Activated CD4-positive, alpha-beta T cell treated with anti-CD3 and anti-CD28 coated beads, Interleukin-2, amount 10 ng/mL, durations not matched to agents 24 days and 14 days (primary cell): ENCODE data around the gene MEI4. TPM values are rescaled to one million over a fixed set of nuclear protein-coding genes. Genes with fewer than 3 reads are reported as not detected.
"Not testable (repeated sequence)": the region's sequence is repeated elsewhere in the genome, so short reads cannot be mapped to it uniquely, and the experiment has no call there.

ENCODE experiments used
- DNase-seq: peaks from one replicate; pipeline ENCODE4 v3.0.0; 2022
- H3K27ac Mint-ChIP-seq: one replicate; pipeline ENCODE4 v1.8.0; 2022; ENCODE audit warnings: mild to moderate bottlenecking, mixed read lengths
- H3K27me3 Mint-ChIP-seq: one replicate; pipeline ENCODE4 v1.8.0; 2022; ENCODE audit warnings: mixed read lengths
- H3K36me3 Mint-ChIP-seq: one replicate; pipeline ENCODE4 v1.8.0; 2022; ENCODE audit warnings: low read depth, mild to moderate bottlenecking, mixed read lengths
- H3K4me1 Mint-ChIP-seq: one replicate; pipeline ENCODE4 v1.8.0; 2021; ENCODE audit warnings: mixed read lengths
- H3K4me3 Mint-ChIP-seq: one replicate; pipeline ENCODE4 v1.8.0; 2022; ENCODE audit warnings: mild to moderate bottlenecking, moderate library complexity, mixed read lengths
- H3K9me3 Mint-ChIP-seq: one replicate; pipeline ENCODE4 v1.8.0; 2021; ENCODE audit warnings: mixed read lengths
- intact Hi-C: fragments of 100-400 bp; cut with micrococcal nuclease; formaldehyde crosslinking; loops from one replicate; pipeline ENCODE4 v1.15.1; 2023
- total RNA-seq: library from RNA; stranded (reverse); gene quantifications from 2 replicates; pipeline ENCODE4 v1.2.3, GENCODE V29; 2022

The MEI4 gene
- total RNA-seq, 1 donor from 2014 or later, result not detected

DNA sequence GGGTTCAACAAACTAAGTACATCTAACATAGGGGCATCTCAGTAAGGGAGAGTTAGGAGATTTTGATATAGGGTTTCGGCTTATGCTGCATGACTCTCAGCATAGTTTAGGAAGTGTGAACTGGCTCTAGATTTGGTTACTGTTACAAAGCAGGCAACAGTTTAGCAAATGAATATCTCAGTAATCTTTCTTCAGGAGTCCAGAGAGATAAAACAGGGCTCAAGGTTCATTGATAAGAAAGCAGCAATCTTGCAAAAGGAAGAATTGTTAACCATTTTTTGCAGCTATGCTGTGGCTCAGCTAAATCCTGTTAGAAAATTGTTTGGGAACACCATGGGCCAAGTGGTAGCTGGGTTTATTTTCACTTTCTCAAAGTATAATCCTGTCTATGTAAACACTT is 161.3 kb downstream of the MEI4 start:
- H3K36me3 Mint-ChIP-seq, result no peaks in the 10 kb centered on the region
- peaks cover 3% of the 10 kb centered on the region for H3K9me3 Mint-ChIP-seq
- no peaks in the 10 kb centered on the region for H3K27me3 Mint-ChIP-seq
- no peak overlapping the region for H3K4me3 Mint-ChIP-seq
- intact Hi-C loops, result no loop called here
- H3K4me1 Mint-ChIP-seq, result no peaks in the 10 kb centered on the region
- no peak overlapping the region for H3K27ac Mint-ChIP-seq
- DNase-seq, result no peak

DNA sequence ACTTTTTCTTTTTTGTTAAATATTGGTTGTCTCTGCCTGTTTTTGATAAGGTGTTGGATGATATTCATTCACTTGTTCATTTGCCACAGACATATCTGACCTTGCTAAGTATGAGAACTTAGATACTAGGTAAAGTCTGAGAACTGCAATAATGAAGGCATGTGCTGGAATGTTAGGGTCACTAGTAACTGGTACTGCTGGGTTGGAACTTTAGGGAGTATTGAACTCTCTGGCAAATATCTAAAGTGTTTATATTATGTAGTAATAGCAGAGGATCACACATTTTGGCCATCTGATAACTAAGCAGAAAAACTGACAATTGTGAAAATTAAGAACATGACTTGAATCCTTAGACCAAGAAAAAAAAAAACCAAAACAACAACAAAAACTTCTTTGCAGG is 162.7 kb downstream of the MEI4 start:
- Mint-ChIP-seq H3K27ac (no peak overlapping the region), H3K27me3 (no peaks in the 10 kb centered on the region), H3K9me3 (peaks cover 3% of the 10 kb centered on the region), H3K4me3 (no peak overlapping the region), H3K36me3 (no peaks in the 10 kb centered on the region), H3K4me1 (no peaks in the 10 kb centered on the region)
- DNase-seq, result no peak
- intact Hi-C loops, result no loop called here

DNA sequence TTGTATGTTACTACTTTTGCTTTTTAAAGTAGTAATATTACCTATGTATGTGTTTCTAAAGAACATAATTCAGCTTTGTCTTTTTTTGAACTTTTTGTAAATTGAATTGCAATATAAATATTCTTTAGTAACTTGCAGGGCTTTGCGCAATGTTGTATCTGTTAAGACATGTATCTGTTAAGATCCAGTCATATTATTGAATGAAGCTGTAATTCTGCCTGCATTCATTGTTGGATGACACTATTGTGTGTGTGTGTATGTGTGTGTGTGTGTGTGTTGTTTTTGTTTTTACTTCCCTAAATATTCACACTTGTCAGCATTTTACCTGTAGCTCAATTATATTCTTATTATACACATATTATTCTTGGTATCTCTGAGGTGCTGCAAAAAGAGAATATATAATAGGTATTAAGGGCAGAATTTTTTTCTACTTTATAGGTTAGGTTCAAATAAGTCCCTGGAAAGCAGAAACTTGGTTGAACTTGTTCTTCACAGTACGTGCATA is 164.0 kb downstream of the MEI4 start:
- Mint-ChIP-seq H3K9me3 (peaks cover 3% of the 10 kb centered on the region), H3K36me3 (no peaks in the 10 kb centered on the region), H3K27ac (no peak overlapping the region), H3K27me3 (no peaks in the 10 kb centered on the region), H3K4me3 (no peak overlapping the region), H3K4me1 (no peaks in the 10 kb centered on the region)
- DNase-seq, result no peak
- intact Hi-C loops, result no loop called here

DNA sequence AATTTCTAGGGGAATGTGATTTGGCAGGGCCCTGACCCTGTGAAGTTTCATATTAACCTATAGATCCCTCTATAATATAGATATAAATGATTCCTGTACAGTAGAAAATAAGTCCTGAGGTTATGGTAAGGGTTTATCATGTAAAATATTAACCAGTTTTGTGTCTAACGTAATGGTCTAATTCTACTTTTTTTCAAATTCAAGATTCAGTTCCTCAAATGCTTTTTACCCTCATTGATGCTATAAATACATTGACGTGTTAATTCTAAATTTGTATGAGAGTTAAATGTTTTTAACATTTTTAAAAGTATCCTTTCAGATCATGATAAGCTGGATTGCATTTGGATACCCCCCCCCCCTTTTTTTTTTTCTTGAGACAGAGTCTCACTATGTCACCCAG is 169.4 kb downstream of the MEI4 start:
- H3K27me3 Mint-ChIP-seq, result no peaks in the 10 kb centered on the region
- intact Hi-C loops, result no loop called here
- no peaks in the 10 kb centered on the region for H3K4me1 Mint-ChIP-seq
- H3K9me3 Mint-ChIP-seq, result no peaks in the 10 kb centered on the region
- no peak for DNase-seq
- H3K36me3 Mint-ChIP-seq, result no peaks in the 10 kb centered on the region
- H3K27ac Mint-ChIP-seq, result no peak overlapping the region
- no peak overlapping the region for H3K4me3 Mint-ChIP-seq

DNA sequence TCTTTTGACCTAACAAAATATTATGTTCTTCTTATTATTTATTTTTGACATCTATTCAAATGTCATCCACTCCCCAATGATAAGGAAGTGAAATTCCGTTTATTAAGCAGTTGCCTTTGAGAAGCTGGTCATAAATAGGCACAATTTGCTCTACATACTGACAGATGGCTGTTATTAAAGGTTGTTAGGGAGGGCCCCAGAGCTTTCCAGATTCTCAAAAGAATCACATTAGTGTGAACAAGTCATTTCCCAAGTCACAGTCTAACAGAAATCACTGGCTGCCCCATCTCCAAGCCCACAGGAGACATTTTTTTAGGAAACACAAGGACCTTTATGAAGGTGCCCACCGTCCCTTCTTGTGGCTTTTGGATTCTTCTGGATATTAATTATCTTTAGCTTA is 172.4 kb downstream of the MEI4 start:
- no peak for DNase-seq
- intact Hi-C loops, result no loop called here
- H3K9me3 Mint-ChIP-seq, result no peaks in the 10 kb centered on the region
- H3K36me3 Mint-ChIP-seq, result no peaks in the 10 kb centered on the region
- no peak overlapping the region for H3K4me3 Mint-ChIP-seq
- no peaks in the 10 kb centered on the region for H3K27me3 Mint-ChIP-seq
- no peak overlapping the region for H3K27ac Mint-ChIP-seq
- H3K4me1 Mint-ChIP-seq, result no peaks in the 10 kb centered on the region

DNA sequence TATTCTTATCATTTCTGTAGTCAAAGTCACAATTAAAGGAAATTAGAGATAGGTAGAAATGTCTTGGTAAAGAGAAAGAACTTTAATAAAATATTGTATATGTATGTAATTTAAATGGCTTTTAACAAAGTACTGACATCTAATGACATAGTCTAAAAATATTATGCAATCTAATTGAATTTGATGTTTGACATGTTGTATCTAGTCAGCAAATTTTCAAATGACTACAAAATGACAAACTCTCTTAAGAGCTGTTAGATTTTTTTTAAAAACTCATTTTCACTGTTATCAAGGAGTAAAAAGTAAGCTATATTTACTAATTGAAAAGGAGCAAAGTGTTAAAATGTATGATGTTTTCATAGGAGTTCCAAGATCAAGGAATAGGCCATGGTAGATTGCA is 176.9 kb downstream of the MEI4 start:
- Mint-ChIP-seq H3K27ac (no peak overlapping the region), H3K36me3 (no peaks in the 10 kb centered on the region), H3K27me3 (no peaks in the 10 kb centered on the region), H3K4me3 (no peak overlapping the region), H3K4me1 (no peaks in the 10 kb centered on the region), H3K9me3 (peaks cover 3% of the 10 kb centered on the region)
- intact Hi-C loops, result no loop called here
- no peak for DNase-seq

DNA sequence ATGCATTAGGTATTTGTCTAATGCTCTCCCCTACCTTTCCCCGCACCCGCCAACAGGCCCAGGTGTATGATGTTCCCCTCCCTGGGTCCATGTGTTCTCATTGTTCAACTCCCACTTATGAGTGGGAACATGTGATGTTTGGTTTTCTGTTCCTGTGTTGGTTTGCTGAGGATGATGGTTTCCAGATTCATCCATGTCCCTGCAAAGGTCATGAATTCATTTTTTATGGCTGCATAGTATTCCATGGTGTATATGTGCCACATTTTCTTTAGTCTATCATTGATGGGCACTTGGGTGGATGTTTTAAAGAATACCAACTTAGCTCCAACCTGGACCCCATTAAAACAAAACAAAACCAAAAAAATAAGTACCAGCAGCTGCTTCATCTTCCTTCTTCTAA is 180.9 kb downstream of the MEI4 start:
- intact Hi-C loops, result not testable (repeated sequence)

DNA sequence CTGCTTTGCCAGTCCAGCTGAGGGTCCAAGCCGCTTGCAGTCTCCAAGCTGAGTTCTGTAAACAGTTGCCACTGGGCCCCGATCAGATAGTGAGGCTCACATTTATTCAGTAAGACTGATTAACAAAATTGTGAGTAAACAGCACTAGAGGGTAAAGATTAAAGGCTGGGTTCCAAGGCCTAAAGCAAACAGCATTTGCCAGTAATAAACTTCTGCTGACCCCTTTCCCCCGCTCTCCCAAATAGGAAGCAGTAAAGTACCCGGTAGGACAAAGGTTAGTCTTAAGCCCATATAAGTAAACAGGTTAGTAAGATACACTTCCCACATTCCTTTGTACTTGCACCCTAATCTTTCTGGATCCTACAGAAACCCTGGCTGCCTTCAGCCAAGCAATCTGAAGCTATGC is 181.8 kb downstream of the MEI4 start:
- Mint-ChIP-seq H3K9me3 (peaks cover 3% of the 10 kb centered on the region), H3K4me1 (no peaks in the 10 kb centered on the region), H3K4me3 (no peak overlapping the region), H3K27me3 (no peaks in the 10 kb centered on the region), H3K36me3 (no peaks in the 10 kb centered on the region), H3K27ac (no peak overlapping the region)
- no peak for DNase-seq
- intact Hi-C loops, result no loop called here

More for the DNA sequence above, 180.9 kb downstream of the MEI4 start:
- H3K27me3 Mint-ChIP-seq, H3K4me3 Mint-ChIP-seq, H3K4me1 Mint-ChIP-seq, DNase-seq, H3K27ac Mint-ChIP-seq, H3K9me3 Mint-ChIP-seq, H3K36me3 Mint-ChIP-seq: not testable (repeated sequence)

DNA sequence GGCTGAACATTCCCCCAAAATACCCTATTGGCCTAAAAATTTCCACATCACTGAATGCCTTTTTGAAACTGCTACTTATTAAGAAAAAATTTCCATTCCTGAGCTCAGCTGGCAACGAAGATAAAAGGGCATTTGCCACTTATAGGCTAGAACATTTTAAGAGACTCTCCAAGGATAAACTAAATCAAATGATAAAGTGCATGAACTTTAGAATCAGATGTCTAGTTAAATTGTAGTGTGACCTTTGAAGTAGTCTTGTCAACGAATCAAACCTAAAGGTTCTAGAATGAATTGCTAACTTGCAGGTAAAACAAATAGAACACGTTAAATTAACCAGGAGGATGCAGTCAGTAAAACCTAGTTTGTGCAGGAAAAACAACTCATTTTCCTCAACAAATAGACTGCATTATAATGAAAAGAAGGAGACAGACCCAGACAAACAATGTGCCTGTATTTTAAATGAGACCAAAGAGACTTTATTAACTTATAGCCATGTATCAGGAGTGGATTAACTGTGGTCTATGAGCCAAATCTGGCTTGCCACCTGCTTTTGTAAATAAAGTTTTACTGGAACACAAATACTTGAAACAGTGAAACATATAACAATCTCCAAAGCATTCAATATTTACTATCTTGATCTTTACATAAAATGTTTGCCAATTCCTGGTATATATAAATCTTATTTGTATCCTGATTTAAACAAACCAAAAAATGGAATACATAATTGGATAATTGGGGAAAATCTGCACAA is 184.4 kb downstream of the MEI4 start:
- H3K36me3 Mint-ChIP-seq, result no peaks in the 10 kb centered on the region
- H3K27me3 Mint-ChIP-seq, result no peaks in the 10 kb centered on the region
- no peak for DNase-seq
- H3K9me3 Mint-ChIP-seq, result peaks cover 3% of the 10 kb centered on the region
- H3K4me1 Mint-ChIP-seq, result no peaks in the 10 kb centered on the region
- H3K27ac Mint-ChIP-seq, result no peak overlapping the region
- H3K4me3 Mint-ChIP-seq, result no peak overlapping the region
- intact Hi-C loops, result no loop called here

DNA sequence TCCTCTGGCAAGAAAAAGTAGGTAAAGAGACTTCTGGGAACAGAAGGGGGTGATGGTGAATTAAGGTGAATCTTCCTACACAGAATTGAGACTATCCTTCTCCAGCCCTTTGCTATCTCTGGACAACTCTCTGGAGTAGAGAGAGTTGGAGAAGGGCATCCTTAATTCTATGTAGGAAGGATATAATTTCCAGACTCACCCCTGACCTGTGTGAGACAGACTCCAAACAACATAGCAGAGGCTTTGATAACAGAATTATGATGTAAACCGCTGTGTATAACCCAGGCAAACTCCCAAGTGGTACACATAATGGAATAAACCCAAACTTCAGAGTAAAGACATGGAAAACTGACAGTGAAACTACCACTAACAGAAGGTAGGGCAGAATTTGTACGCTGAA is 186.5 kb downstream of the MEI4 start:
- Mint-ChIP-seq H3K27me3 (no peaks in the 10 kb centered on the region), H3K36me3 (no peaks in the 10 kb centered on the region), H3K27ac (no peak overlapping the region), H3K4me3 (no peak overlapping the region), H3K4me1 (no peaks in the 10 kb centered on the region), H3K9me3 (no peaks in the 10 kb centered on the region)
- DNase-seq, result no peak
- intact Hi-C loops, result no loop called here

DNA sequence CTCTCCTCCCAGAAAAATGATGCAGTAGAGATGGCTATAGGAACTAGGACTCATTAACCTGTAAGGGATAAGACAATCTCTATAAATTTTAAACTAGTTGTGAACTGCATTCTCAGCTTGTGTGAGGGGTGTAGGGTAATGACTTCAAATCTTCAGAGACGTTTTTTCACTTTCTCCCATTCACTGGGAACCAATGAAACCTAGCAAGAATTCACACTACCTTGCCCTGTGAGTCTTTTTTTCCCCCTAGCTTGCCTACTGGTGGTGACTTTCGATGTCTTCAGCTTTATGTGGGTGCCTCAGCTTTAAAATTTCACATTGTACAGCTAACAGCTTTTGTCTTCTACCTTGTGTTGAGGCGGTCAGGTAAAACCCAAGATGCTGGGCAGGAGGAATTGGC is 192.0 kb downstream of the MEI4 start:
- no peak for DNase-seq
- intact Hi-C loops, result no loop called here
- H3K27me3 Mint-ChIP-seq, result no peaks in the 10 kb centered on the region
- H3K9me3 Mint-ChIP-seq, result no peaks in the 10 kb centered on the region
- no peaks in the 10 kb centered on the region for H3K36me3 Mint-ChIP-seq
- H3K27ac Mint-ChIP-seq, result no peak overlapping the region
- no peak overlapping the region for H3K4me3 Mint-ChIP-seq
- H3K4me1 Mint-ChIP-seq, result no peaks in the 10 kb centered on the region

DNA sequence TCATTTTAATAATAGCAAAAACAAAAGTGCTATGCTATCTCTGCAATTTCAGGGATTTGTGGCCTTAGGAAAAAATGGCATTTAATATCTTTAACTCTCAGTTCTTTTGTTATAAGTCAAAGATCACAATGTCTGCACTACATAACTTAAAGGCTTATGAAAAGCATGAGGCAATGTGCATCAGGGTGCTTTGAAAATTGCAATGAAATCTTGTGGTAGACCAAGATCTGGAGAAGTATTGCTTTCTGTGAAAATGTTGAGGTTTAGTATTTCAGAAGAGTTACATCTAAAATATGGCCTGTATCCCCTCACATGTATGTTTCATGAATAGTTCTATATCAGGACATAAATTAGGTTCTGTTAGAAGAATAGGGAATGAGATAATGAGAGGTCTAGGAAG is 200.6 kb downstream of the MEI4 start:
- H3K36me3 Mint-ChIP-seq, result no peaks in the 10 kb centered on the region
- H3K27ac Mint-ChIP-seq, result no peak overlapping the region
- no peaks in the 10 kb centered on the region for H3K9me3 Mint-ChIP-seq
- no peak for DNase-seq
- intact Hi-C loops, result no loop called here
- no peaks in the 10 kb centered on the region for H3K27me3 Mint-ChIP-seq
- no peak overlapping the region for H3K4me3 Mint-ChIP-seq
- no peaks in the 10 kb centered on the region for H3K4me1 Mint-ChIP-seq

DNA sequence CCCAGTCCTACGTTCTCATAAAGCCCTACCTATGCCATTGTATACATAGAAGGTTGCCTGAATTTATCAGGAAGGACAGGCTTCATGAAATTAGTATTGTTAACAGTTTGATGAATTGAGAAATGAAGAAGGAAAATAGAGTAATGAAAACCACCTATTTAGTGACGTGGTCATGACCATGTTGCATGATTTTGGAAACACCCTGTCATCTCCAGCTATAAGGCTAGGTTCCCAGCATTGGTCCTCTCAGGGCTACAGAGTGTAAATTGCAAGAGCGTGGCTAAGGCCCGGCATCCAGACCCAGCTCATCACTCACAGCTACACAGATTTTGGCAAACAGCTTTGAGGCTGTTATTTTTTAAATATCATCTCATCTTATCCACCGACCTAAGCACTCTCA is 203.6 kb downstream of the MEI4 start:
- no peak overlapping the region for H3K27ac Mint-ChIP-seq
- H3K4me1 Mint-ChIP-seq, result no peaks in the 10 kb centered on the region

DNA sequence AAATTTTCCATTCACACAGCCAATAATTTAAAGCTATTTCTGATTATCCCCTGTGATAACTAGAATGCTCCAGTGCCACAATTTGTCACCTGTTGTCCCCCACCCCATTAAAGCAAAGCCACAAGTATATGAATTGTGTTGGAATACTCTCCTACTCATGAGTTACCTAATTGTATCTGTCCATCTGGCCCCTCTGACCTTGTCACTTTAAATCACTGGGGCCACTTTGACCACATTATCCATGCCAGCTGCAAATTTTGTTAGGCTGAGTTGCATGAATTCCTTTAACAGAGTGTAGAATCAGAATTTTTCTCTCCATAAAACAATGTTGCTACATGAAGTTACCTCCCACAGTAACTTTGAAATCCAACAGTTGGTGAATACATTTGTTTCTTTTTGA is 204.6 kb downstream of the MEI4 start:
- Mint-ChIP-seq H3K27ac (no peak overlapping the region), H3K4me3 (no peak overlapping the region), H3K36me3 (no peaks in the 10 kb centered on the region), H3K27me3 (no peaks in the 10 kb centered on the region), H3K9me3 (peaks cover 5% of the 10 kb centered on the region), H3K4me1 (no peaks in the 10 kb centered on the region)
- intact Hi-C loops, result no loop called here
- DNase-seq, result no peak

More for the DNA sequence above, 203.6 kb downstream of the MEI4 start:
- no peaks in the 10 kb centered on the region for H3K27me3 Mint-ChIP-seq
- H3K4me3 Mint-ChIP-seq, result no peak overlapping the region
- DNase-seq, result no peak
- intact Hi-C loops, result no loop called here
- peaks cover 5% of the 10 kb centered on the region for H3K9me3 Mint-ChIP-seq
- H3K36me3 Mint-ChIP-seq, result no peaks in the 10 kb centered on the region

DNA sequence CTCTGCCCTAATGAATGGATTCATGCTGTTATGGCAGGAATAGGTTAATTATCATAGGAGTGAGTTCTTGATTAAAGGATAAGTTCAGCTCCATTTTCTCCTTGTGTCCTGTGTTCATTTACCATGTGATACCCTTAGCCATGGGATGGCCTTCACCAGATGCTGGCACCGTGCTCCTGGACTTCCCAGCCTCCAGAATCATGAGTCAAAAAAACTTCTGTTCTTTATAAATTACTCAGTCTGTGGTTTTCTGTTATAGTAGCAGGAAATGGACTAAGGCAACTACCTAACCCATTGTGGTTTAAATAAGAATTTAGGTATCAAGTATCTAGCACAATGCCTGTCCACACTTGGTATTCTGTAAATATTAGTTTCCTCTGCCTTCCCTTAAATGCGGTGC is 223.5 kb downstream of the MEI4 start:
- DNase-seq, result no peak

More for the DNA sequence above, 223.5 kb downstream of the MEI4 start:
- intact Hi-C loops, result no loop called here
- H3K4me1 Mint-ChIP-seq, result no peaks in the 10 kb centered on the region
- peaks cover 8% of the 10 kb centered on the region for H3K9me3 Mint-ChIP-seq
- no peak overlapping the region for H3K4me3 Mint-ChIP-seq
- H3K27ac Mint-ChIP-seq, result no peak overlapping the region
- H3K27me3 Mint-ChIP-seq, result no peaks in the 10 kb centered on the region
- no peaks in the 10 kb centered on the region for H3K36me3 Mint-ChIP-seq
